SK-N-SH (cell line): ENCODE data around the gene EBF4. TPM values are rescaled to one million over a fixed set of nuclear protein-coding genes. Genes with fewer than 3 reads are reported as not detected.

Experiments
- CTCF ChIA-PET: fragments of 300-600, 350-600 bp; formaldehyde crosslinking; extraction: SDS; loops from one replicate; lab custom pipeline; 2021; lab: Yijun Ruan, JAX
- POLR2A ChIA-PET: fragments of 350-600 bp; sonication (Branson Sonifier 250); formaldehyde crosslinking; extraction: SDS; loops from one replicate; lab custom pipeline; 2020; ENCODE audit warnings: antibody characterized with exemption, inconsistent platforms; lab: Yijun Ruan, JAX
- DNase-seq: peaks from one replicate; pipeline ENCODE4 v3.0.0; 2012
- H2AFZ ChIP-seq: fragments of 200-600 bp; sonication (generic); 2 replicates; pipeline ENCODE4 v1.8.1; 2016; ENCODE audit warnings: antibody characterized with exemption, mild to moderate bottlenecking, low read depth
- H3F3A ChIP-seq: fragments of 200-600 bp; sonication (generic); replicated peaks from 2 replicates; pipeline ENCODE3; 2016; ENCODE audit warnings: antibody characterized with exemption, mild to moderate bottlenecking; ENCODE audit not compliant: insufficient read depth
- H3K27ac ChIP-seq, 2 experiments: fragments of 200-500 bp in 1 of 2; fragments of 200-600 bp in 1 of 2; sonication (Bioruptor generic) in 1 of 2; sonication (generic), shearing (Covaris generic) in 1 of 2; 2 replicates each; pipeline versions ENCODE4 v1.5.1 to v1.6.1; 2014 to 2016; ENCODE audit warnings: low read depth in 2 of 2, inconsistent platforms in 1 of 2, low read length in 1 of 2, mild to moderate bottlenecking in 1 of 2, mixed read lengths in 1 of 2
- H3K27me3 ChIP-seq: fragments of 200-600 bp; sonication (generic), shearing (Covaris generic); 2 replicates; pipeline ENCODE4 v1.6.1; 2016; ENCODE audit warnings: mixed run types; ENCODE audit not compliant: insufficient read depth
- H3K36me3 ChIP-seq, 2 experiments: fragments of 200-500 bp in 1 of 2; fragments of 200-600 bp in 1 of 2; sonication (Bioruptor generic) in 1 of 2; sonication (generic) in 1 of 2; replicated peaks in 1 of 2; 2 replicates each; pipeline versions ENCODE3 to v1.5.1; 2014 to 2016; ENCODE audit warnings: low read length in 1 of 2, mild to moderate bottlenecking in 1 of 2; ENCODE audit not compliant: insufficient read depth in 2 of 2, control insufficient read depth in 1 of 2
- H3K4me1 ChIP-seq, 2 experiments: fragments of 200-500 bp in 1 of 2; fragments of 200-600 bp in 1 of 2; sonication (Bioruptor generic) in 1 of 2; sonication (generic), shearing (Covaris generic) in 1 of 2; 2 replicates each; pipeline versions ENCODE4 v1.5.1 to v1.6.1; 2014 to 2016; ENCODE audit warnings: low read depth in 1 of 2, low read length in 1 of 2, mixed run types in 1 of 2; ENCODE audit not compliant: insufficient read depth in 2 of 2, control insufficient read depth in 1 of 2
- H3K4me2 ChIP-seq: fragments of 200-600 bp; sonication (generic), shearing (Covaris generic); 2 replicates; pipeline ENCODE4 v1.6.1; 2017; ENCODE audit warnings: mixed run types
- H3K4me3 ChIP-seq, 2 experiments: fragments of 200-500 bp in 1 of 2; fragments of 200-600 bp in 1 of 2; sonication (Bioruptor generic) in 1 of 2; sonication (generic), shearing (Covaris generic) in 1 of 2; 2 replicates each; pipeline versions ENCODE4 v1.5.1 to v1.8.1; 2014 to 2016; ENCODE audit warnings: low read depth in 2 of 2, inconsistent platforms in 1 of 2, low read length in 1 of 2, mild to moderate bottlenecking in 1 of 2, mixed read lengths in 1 of 2, moderate library complexity in 1 of 2
- H3K79me2 ChIP-seq: fragments of 200-600 bp; sonication (generic); 2 replicates; pipeline ENCODE4 v1.8.1; 2017; ENCODE audit warnings: mild to moderate bottlenecking; ENCODE audit not compliant: insufficient read depth
- H3K9ac ChIP-seq: fragments of 200-600 bp; sonication (generic); 2 replicates; pipeline ENCODE4 v1.6.1; 2017; ENCODE audit warnings: mixed run types
- H3K9me2 ChIP-seq: fragments of 200-600 bp; sonication (generic); 2 replicates; pipeline ENCODE4 v1.6.1; 2017; ENCODE audit warnings: mixed run types
- H3K9me3 ChIP-seq: fragments of 200-600 bp; sonication (generic); 2 replicates; pipeline ENCODE4 v1.6.1; 2017; ENCODE audit warnings: mixed run types, mild to moderate bottlenecking, moderate library complexity
- H4K20me1 ChIP-seq: fragments of 200-600 bp; sonication (generic); 2 replicates; pipeline ENCODE4 v1.6.1; 2017; ENCODE audit warnings: mild to moderate bottlenecking, mixed run types; ENCODE audit not compliant: insufficient read depth
- GABPA ChIP-seq: IDR thresholded peaks from 2 replicates; pipeline ENCODE4 v1.4.0; 2012; ENCODE audit warnings: low read depth, mild to moderate bottlenecking
- JUND ChIP-seq: IDR thresholded peaks from 2 replicates; pipeline ENCODE4 v1.4.0; 2012
- MEF2A ChIP-seq: IDR thresholded peaks from 2 replicates; pipeline ENCODE4 v1.4.0; 2012; ENCODE audit warnings: low read depth, borderline replicate concordance
- NRF1 ChIP-seq: IDR thresholded peaks from 2 replicates; pipeline ENCODE4 v1.6.1; 2012; ENCODE audit warnings: low read depth, mild to moderate bottlenecking, low read length
- RCOR1 ChIP-seq: fragments of 150-350 bp; IDR thresholded peaks from 2 replicates; pipeline ENCODE4 v1.6.1; 2017; ENCODE audit warnings: antibody characterized with exemption, low read length
- TCF12 ChIP-seq: IDR thresholded peaks from 2 replicates; pipeline ENCODE4 v1.4.0; 2012
- YY1 ChIP-seq: IDR thresholded peaks from 2 replicates; pipeline ENCODE4 v1.4.0; 2012; ENCODE audit warnings: low read depth, mild to moderate bottlenecking
- WGBS: methylation state at CpG from one replicate; pipeline ENCODE4 v1.1.6; 2017; ENCODE audit warnings: low lambda C conversion rate; 5-methylcytosine and 5-hydroxymethylcytosine counted together
- polyA plus RNA-seq, 3 experiments: library from polyadenylated mRNA; depleted of rRNA; stranded (reverse); fragments of >200 nt; gene quantifications; 2 replicates each; pipeline ENCODE4 v1.2.3, GENCODE V29; 2012
- TF ChIP-seq, protein P1 (sequence below): fragments of 150-350 bp; IDR thresholded peaks from 2 replicates; pipeline ENCODE4 v1.6.1; 2016; ENCODE audit warnings: mild to moderate bottlenecking, low read depth, low read length
- TF ChIP-seq, protein P2 (sequence below): IDR thresholded peaks from 2 replicates; pipeline ENCODE4; 2012
- TF ChIP-seq, protein P3 (sequence below): IDR thresholded peaks from 2 replicates; pipeline ENCODE4 v1.6.1; 2012; ENCODE audit warnings: mild to moderate bottlenecking, low read depth, low read length, moderate library complexity

EBF4 gene
- polyA plus RNA-seq, 1 of the 3 experiments (the other 2 are of a cell fraction), result 20.6 TPM

DNA sequence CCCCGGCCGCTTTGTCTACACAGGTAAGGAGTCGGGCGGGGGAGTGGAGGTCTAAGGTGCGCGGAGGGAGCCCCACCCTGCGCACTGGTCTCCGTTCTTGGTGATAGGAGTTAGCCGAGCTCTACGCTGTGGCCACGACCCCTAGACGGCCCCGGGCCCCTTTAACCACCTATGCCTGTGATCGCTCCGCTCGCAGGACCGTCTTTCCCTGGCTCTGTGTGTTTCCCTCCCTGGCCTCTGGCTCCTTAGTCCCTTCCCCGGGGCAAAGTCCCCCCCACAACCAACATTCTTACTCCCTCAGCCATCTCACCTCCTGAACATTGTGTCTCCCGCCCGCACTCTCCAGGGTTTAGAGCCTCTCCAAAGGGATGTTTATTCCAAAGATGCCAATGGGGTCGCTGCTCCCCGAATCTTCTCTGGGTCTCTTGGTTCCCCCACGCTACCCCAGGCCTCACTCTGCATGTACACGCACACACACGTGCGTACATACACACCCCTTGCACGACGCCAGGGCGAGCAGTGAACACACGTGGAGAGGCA is 57.4 kb downstream of the EBF4 start (continued):
- TF ChIP-seq, protein P1, sequence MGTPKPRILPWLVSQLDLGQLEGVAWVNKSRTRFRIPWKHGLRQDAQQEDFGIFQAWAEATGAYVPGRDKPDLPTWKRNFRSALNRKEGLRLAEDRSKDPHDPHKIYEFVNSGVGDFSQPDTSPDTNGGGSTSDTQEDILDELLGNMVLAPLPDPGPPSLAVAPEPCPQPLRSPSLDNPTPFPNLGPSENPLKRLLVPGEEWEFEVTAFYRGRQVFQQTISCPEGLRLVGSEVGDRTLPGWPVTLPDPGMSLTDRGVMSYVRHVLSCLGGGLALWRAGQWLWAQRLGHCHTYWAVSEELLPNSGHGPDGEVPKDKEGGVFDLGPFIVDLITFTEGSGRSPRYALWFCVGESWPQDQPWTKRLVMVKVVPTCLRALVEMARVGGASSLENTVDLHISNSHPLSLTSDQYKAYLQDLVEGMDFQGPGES, result no peak
- TF ChIP-seq, protein P2, sequence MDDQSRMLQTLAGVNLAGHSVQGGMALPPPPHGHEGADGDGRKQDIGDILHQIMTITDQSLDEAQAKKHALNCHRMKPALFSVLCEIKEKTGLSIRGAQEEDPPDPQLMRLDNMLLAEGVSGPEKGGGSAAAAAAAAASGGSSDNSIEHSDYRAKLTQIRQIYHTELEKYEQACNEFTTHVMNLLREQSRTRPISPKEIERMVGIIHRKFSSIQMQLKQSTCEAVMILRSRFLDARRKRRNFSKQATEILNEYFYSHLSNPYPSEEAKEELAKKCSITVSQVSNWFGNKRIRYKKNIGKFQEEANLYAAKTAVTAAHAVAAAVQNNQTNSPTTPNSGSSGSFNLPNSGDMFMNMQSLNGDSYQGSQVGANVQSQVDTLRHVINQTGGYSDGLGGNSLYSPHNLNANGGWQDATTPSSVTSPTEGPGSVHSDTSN, result no peak
- no peak for TF ChIP-seq YY1
- TF ChIP-seq TCF12, result no peak
- TF ChIP-seq, all 33 proteins: peak for 0

DNA sequence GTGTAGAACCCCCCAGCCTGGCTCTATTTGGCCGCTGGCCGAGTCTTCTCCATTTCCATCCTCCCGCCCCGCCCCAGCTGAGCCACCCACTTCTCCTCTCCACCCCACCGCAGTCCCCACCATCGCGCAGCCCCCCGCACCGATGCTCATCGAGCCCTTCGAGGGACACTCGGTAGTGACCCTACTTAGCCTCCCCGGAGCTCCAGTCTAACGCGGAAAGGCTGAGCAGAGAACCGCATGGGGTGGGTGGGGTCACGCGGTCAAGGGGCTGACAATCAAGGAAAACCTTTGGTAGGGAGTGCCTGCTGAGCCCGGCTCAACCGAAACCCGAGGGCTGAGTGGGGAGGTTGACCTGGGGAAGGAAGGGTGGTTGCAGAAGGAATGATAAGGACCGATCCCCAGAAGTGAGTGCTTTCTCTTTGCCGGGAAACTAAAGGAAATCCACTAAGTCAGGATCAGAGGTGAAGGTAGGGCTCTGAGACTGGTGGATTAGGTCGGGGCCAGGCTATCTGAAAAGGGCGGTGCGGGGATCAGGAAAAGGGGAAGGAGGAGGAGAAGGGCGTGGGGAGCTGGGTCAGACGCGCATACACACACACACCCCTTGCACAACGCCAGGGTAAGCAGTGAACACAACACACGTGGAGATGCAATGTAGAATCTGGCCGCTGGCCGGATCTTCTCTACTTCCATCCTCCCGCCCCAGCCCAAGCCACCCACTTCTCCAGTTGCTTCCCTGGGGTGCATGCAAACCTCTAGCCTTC is 58.1 kb downstream of the EBF4 start:
- TF ChIP-seq, protein P3, sequence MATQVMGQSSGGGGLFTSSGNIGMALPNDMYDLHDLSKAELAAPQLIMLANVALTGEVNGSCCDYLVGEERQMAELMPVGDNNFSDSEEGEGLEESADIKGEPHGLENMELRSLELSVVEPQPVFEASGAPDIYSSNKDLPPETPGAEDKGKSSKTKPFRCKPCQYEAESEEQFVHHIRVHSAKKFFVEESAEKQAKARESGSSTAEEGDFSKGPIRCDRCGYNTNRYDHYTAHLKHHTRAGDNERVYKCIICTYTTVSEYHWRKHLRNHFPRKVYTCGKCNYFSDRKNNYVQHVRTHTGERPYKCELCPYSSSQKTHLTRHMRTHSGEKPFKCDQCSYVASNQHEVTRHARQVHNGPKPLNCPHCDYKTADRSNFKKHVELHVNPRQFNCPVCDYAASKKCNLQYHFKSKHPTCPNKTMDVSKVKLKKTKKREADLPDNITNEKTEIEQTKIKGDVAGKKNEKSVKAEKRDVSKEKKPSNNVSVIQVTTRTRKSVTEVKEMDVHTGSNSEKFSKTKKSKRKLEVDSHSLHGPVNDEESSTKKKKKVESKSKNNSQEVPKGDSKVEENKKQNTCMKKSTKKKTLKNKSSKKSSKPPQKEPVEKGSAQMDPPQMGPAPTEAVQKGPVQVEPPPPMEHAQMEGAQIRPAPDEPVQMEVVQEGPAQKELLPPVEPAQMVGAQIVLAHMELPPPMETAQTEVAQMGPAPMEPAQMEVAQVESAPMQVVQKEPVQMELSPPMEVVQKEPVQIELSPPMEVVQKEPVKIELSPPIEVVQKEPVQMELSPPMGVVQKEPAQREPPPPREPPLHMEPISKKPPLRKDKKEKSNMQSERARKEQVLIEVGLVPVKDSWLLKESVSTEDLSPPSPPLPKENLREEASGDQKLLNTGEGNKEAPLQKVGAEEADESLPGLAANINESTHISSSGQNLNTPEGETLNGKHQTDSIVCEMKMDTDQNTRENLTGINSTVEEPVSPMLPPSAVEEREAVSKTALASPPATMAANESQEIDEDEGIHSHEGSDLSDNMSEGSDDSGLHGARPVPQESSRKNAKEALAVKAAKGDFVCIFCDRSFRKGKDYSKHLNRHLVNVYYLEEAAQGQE, result no peak
- TF ChIP-seq GABPA, result no peak
- no peak for TF ChIP-seq YY1
- no peak for TF ChIP-seq RCOR1
- TF ChIP-seq MEF2A, result no peak
- TF ChIP-seq JUND, result no peak
- no peak for TF ChIP-seq NRF1
- Histone ChIP-seq H2AFZ (no peak overlapping the region), H3K4me2 (no peak overlapping the region), H3K27ac (no peak overlapping the region), H3K36me3 (no peaks in the 10 kb centered on the region), H3K79me2 (no peaks in the 10 kb centered on the region), H3K9me2 (no peaks in the 10 kb centered on the region), H3K9ac (no peak overlapping the region), H3K9me3 (no peaks in the 10 kb centered on the region), H3K27me3 (no peaks in the 10 kb centered on the region), H3K4me1 (no peaks in the 10 kb centered on the region), H4K20me1 (no peaks in the 10 kb centered on the region), H3F3A (no peaks in the 10 kb centered on the region), H3K4me3 (no peak overlapping the region)
- ChIA-PET POLR2A (no interaction called here), CTCF (no interaction called here)
- DNase-seq, result no peak
- whole genome bisulfite sequencing, result 82% methylated on average over 29 of the region's 34 CpGs
